NT2/D1 (cell line): Measurements from ENCODE around the gene PRKG1.

ENCODE experiments used
- SUZ12 ChIP-seq: IDR thresholded peaks from 2 replicates; pipeline ENCODE4 v1.6.1; 2011; ENCODE audit not compliant: insufficient read length, insufficient read depth; ENCODE audit errors: extremely low read depth
- YY1 ChIP-seq: IDR thresholded peaks from 2 replicates; pipeline ENCODE4 v1.6.1; 2011; ENCODE audit not compliant: insufficient read length, insufficient read depth
- ZNF274 ChIP-seq: IDR thresholded peaks from 2 replicates; pipeline ENCODE4 v1.6.1; 2011; ENCODE audit warnings: mild to moderate bottlenecking, low read depth, low read length

DNA sequence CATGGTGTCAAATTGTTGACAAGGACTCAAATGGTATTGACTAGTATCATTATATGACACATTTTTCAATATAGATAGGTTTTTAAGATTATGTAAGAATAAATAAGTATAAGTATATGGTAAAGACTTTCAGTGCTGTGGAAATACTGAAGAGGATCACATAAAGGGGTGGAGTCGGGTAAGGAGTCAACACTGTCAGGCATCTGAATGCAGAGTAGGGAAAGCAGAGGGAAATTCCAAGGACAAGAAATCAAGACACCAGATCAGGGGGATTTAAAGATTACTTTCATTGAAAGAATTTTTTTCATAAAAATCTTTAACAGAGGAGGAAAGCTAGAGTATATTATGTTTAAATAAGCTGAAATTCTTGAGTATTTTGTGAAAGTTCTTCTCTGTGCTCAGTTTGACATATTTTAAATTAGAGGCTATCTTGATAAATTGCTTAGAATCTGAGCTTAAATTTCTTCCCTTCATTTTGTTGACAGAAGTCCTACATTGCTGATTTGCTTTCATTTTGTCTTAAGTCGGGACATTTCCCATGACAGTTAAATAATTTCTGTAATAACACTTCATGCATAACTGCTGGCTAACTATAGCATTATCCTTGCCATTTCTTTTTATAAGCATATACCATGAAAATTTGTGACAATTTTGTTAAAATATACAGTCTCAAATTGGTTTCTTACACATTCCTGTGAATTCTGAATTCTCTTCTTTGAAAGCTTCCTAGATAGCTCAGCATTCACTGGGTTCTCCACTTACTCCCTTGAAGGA lies 244.3 kb downstream of the PRKG1 start:
- TF ChIP-seq ZNF274 (no peak), SUZ12 (no peak), YY1 (no peak)
